ENCODE results near the gene ZMIZ2.
"Not testable (repeated sequence)": the region's sequence is repeated elsewhere in the genome, so short reads cannot be mapped to it uniquely, and the experiment has no call there.

ZMIZ2 gene, protein sequence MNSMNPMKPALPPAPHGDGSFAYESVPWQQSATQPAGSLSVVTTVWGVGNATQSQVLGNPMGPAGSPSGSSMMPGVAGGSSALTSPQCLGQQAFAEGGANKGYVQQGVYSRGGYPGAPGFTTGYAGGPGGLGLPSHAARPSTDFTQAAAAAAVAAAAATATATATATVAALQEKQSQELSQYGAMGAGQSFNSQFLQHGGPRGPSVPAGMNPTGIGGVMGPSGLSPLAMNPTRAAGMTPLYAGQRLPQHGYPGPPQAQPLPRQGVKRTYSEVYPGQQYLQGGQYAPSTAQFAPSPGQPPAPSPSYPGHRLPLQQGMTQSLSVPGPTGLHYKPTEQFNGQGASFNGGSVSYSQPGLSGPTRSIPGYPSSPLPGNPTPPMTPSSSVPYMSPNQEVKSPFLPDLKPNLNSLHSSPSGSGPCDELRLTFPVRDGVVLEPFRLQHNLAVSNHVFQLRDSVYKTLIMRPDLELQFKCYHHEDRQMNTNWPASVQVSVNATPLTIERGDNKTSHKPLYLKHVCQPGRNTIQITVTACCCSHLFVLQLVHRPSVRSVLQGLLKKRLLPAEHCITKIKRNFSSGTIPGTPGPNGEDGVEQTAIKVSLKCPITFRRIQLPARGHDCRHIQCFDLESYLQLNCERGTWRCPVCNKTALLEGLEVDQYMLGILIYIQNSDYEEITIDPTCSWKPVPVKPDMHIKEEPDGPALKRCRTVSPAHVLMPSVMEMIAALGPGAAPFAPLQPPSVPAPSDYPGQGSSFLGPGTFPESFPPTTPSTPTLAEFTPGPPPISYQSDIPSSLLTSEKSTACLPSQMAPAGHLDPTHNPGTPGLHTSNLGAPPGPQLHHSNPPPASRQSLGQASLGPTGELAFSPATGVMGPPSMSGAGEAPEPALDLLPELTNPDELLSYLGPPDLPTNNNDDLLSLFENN

DNA sequence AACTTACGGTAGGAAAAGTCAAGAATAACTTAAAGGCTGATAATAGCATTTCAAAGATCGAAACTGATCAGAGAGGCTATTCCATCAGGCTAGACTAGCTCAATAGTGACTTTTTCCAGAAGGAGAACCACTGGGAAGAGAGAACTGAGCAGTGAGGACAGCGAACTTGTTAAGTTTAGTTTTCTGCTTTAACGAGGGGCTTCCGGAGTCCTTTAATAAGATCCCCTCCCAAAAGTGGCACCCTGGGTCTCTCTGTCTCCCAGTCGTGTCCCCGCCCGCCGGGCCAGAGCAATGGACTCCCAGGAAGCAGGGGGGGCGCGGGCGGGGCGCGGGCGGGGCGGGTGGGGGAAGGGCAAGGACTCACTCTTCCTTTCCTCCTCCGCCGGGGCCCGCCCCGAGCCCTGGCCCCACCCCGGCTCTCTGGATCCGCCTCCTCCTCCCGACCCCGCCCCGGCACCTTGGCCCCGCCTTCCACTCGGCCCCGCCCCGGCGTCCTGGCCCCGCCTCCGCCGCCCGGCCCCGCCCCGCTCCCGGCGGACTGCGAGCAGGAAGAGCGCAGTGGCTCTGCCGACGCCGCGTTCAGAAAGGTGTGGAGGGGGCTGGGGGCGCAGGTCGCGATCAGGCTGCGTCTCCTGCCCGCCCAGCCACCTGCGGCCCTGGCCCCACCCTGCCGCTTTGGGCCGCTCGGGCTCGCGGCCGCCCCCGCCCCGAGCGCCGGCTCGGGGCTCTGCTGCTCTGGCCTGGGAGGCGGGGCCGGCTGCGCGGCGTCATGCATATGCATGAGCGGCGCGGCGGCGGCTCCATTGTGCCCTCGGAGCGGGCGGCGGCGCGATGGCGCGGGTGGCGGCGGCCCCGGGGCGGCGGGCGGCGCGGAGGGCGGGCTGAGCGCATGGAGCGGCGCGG lies at the start of gene ZMIZ2:
Gene ZMIZ2 (plus strand): TSS at position 803 of the 903 bp plus-strand sequence. CDS start 7,403 bp downstream, outside the sequence.
- DNase-seq: peak; percentile 86

DNA sequence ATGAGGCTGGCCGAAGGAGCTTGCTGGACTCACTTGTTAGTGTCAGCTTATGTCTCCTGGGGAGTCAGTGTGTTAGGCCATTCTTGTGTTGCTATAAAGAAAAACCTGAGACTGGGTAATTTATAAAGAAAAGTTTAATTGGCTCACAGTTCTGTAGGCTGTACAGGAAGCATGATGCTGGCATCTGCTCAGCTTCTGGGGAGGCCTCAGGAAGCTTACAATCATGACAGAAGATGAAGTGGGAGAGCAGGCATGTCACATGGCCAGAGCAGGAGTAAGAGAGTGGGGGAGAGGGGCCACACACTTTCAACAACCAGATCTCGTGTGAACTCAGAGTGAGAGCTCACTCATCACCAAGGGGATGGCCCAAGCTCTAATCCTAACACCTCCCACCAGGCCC lies 49.0 kb upstream of the ZMIZ2 start:
- DNase-seq: not testable (repeated sequence)

DNA sequence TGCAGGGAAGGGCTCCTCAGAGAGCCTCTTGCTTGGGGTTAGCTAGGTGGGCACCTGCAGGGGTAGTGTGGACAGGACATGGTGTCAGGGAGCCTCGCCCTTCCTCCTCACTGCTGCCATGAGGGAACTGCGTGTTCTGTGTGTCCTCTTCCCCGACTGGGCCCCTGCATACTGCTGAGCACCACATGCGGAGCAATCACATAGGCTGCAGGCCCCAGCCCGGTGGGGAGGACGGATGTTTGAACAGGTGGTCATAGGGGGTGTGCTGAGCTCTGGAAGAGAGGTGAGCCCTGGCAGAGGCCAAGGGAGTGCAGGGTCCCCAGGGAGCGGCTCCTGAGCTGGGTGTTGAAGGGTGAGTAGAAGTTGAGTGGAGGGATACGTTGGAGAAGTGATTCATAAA lies 48.3 kb upstream of the ZMIZ2 start:
- no peak for DNase-seq

DNA sequence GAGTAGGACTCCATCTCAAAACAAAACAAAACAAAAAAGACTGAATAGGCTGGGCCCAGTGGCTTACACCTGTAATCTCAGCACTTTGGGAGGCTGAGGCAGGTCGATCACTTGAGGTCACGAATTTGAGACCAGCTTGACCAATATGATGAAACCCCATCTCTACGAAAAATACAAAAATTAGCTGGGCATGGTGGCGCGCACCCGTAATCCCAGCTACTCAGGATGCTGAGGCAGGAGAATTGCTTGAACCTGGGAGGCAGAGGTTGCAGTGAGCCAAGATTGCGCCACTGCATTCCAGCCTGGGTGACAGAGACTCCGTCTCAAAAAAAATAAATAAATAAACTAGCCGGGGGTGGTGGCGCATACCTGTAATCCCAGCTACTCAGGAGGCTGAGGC lies 45.3 kb upstream of the ZMIZ2 start:
- DNase-seq: not testable (repeated sequence)

DNA sequence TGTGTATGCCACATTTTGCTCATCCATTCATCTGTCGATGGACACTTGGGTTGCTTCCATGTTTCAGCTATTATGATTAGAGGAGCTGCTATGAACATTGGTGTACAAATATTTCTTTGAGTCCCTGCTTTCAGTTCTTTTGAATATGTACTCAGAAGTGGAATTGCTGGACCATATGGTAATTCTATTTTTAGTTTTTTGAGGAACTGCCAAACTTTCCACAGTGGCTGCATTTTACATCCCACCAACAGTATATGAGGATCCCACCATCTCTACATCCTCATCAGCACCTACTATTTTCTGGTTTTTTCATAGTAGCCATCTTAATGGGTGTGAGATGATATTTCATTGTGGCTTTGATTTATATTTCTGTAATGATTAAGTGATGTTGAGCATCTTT lies 44.7 kb upstream of the ZMIZ2 start:
- no peak for DNase-seq

DNA sequence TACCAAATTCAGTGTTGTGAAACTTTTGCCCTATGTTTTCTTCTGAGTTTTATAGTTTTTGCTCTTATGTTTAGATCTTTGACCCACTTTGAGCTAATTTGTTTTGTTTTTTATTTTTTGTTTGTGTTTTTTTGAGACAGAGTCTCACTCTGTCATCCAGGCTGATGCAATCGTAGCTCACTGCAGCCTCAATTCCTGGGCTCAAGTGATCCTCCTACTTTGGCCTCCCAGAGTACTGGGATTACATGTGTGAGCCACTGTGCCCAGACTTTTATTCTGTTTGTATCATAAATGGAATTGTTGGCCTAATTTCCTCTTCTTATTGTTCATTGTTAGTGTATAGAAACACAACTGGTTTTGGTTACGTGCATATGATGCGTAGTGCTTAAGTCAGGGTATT lies 43.2 kb upstream of the ZMIZ2 start:
- no peak for DNase-seq

DNA sequence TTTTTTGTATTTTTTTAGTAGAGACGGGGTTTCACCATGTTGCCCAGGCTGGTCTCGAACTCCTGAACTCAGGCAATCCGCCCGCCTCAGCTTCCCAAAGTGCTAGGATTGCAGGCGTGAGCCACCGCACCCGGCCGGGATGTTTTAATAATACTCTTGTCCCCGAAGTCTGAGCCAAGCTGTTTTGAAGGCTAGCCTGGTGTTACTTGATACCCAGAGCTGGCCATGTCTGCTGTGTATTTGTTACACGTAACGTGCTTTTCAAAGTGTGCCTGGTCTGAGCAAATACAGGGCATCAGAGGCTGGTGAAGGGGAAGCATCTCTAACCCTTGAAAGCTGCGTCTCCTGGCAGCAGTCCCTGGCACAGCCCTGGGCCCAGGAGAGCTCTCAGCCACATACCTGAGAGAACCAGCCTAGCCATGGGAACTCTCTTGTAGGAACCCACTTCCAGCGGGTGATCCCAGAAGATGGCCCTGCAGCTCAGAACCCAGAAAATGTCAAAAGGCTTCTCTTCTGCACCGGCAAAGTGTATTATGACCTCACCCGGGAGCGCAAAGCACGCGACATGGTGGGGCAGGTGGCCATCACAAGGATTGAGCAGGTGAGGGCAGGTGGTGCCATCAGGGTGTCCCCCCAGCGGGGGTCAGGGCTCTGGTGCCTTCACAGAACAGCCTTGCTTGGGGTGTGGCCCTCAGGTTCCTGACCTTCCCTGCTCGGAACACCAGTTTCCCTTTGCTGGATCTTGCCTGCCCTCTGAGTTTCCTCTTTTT lies 41.7 kb upstream of the ZMIZ2 start:
- no peak for DNase-seq

DNA sequence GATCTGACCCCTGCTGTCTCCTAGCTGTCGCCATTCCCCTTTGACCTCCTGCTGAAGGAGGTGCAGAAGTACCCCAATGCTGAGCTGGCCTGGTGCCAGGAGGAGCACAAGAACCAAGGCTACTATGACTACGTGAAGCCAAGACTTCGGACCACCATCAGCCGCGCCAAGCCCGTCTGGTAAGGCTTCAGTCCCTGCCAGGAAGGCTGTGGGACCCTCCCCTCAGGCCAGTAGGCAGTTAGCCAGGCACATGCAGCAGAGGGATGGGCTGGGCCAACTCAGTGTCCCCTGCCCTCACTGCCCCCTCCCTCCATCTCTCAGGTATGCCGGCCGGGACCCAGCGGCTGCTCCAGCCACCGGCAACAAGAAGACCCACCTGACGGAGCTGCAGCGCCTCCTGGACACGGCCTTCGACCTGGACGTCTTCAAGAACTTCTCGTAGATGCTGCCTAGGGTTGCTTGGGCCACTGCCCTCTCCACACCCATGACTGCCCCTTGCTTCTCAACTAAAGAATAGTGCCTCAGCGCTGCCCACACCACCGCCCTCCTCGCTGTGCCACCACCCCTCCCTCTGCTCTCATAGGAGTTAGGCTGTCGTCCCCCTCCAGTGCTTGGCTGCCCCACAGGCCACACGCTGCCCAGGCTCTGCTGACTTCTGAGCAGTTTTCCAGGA lies 41.0 kb upstream of the ZMIZ2 start:
- DNase-seq: no peak

DNA sequence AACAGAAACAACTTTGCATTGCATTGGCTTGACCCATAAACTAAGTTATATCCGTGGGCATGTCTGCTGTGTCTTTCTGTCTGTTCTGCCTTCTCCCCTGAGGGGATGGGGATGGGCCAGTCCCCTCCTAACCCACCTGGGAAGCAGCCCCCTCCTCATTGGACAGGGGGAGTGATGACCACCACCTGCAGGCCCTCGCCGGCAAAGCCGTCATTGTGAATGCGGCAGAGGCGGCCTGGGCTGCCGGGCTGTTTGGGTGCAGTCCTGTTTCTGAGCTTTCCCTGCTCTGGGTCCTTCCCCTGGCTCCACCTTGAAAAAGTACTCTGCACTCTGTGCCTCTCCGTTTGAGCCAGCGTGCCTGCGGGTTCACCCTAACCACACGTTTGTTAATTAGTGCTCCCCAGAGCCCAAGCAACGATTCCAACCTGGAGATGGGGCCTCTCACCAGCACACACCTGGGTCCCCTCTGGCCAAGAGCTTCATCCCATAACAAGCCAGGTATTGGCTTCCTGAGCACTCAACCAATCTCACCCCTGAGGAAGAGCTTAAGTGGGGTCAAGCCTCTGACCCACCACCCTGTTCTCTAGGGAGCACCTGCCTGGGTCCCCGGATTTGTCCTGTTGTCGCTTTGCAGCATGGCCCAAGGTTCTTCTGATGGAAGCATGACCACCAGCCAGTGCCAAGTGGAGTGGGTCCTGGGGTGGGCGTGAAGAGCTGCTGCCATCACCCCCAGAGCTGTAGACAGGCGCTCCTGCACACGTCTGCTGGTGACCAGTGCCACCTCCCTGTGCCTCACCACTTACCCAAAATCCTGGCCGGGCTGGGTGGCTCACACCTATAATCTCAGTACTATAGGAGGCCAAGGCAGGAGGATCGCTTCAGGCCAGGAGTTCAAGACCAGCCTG lies 39.4 kb upstream of the ZMIZ2 start:
- no peak for DNase-seq

DNA sequence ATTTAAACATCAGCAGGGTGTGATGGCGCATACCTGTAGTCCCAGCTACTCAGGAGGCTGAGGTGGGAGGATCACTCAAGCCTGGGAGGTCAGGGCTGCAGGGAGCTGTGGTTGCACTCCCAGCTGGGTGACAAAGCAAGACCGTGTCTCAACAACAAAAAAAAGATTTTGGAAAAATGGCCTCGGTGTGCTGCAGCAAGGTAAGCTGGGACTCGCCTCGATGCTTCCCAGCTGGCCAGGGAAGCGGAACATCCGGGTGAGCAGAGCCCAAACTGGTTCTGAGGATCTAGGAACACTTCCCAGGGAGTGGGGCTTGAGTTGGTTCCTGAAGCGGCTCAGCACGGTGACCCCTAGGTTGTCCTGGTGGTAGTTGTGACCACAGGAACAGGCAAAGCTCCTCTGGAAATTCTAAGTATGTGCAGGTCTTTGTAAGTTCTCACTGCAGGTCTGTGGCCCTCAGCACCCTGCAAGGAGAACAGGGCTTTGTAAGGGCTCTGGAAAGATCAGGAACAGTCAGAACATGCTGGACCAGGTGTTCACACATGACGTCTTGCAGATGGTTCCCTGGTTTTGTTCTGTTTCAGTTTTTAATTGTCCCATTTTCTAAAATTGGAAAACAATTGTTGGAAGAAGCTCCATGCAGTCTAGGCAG lies 38.6 kb upstream of the ZMIZ2 start:
- DNase-seq: no peak

DNA sequence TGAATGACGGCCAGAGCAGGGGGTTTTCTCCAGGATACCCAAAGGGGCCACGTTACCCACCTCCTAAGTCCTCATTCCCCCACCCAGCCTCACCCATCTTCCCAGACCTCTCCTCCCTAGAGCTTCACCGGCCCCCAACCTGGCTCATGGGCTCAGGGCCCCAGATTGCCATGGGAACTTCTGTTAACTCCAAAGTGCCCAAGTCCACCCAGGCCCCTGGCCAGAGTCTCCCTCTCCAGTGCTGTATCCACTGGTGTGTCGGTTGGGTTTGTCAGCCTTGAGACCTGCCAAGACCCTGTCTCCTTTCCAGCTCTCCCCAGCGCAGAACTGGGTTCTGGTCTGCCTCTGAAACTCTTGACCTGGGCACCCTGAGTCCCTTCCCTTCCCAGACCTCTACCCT lies 37.1 kb upstream of the ZMIZ2 start:
- no peak for DNase-seq

DNA sequence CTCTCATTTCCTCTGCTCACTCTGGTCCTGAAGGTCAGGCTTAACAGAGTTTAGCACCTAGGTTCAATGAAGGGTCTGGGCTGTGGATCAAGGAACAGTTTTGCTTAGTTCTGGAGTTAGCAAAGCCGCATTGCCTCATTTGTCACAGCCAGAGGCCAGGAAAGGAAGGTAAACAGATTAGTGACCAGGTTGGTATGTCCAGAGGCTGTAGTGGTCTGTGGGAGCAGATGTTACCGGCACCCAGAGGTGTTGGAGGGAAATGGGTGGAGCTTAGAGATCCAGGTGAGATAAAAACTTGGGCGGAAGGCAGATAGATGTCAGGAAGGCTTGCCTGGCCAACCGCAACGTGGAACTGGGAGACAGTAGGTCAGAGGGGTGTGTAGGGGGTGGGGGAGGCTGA lies 36.6 kb upstream of the ZMIZ2 start:
- no peak for DNase-seq

DNA sequence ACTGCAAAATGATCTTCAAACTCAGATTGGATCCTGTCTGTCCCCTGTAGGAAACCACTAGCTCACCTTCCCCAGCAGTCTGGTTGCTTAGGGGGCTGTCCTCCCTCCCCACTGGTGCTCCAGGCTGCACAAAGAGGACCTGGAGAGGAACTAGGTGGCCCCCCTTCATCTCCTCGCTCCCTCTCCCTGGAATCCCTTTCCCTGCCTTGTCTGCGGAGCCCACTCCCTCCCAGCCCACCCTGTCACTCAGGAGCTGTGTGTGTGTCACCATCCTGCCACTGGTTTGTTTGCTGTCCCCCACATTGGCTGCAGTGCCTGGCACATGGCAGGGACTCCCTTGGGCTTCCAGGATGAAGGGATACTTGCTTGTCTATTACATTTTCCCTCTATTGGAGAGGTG lies 35.5 kb upstream of the ZMIZ2 start:
- no peak for DNase-seq

DNA sequence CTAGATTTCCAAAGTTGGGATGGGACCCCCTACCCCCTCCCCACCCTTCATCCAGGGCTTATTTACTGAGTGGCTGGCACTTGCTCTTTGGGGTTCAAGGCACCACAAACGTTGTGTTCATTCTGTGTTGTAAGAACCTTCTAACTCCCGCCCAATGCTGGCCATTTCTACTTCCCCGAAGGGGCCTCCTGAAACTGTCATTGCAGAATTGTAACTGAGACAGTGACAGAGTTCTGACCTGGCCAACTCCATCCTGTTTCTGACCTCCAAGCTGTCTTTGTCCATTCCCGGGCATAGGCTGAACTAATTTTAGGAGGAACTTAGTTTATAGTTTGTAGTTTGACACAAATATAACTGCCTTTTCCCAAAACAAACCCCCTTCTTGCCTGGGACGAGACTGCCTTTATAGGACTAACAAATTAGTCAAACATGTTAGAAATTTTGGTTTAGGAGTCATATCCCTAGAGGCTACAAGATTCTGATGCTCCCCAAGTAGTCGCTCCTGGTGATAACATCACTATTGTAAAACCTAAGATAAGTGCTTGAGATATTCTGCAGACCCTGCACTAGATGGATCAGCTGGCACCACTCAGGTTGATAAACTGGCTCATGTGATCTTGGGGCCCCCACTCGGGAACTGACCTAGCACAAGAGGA lies 34.8 kb upstream of the ZMIZ2 start:
- no peak for DNase-seq

DNA sequence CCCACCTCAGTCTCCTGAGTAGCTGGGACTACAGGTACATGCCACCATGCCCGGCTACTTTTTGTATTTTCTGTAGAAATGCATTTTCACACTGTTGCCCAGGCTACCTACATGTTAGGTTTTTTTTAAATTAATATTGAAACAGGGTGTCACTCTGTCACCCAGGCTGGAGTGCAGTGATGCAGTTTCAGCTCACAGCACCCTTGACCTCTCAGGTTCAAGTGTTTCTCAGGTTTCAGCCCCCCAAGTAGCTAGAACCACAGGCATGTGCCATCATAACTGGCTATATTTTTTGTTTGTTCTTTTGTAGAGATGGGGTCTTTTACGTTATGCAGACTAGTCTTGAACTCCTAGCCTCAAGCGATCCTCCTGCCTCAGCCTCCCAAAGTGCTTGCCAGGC lies 32.4 kb upstream of the ZMIZ2 start:
- DNase-seq: no peak

DNA sequence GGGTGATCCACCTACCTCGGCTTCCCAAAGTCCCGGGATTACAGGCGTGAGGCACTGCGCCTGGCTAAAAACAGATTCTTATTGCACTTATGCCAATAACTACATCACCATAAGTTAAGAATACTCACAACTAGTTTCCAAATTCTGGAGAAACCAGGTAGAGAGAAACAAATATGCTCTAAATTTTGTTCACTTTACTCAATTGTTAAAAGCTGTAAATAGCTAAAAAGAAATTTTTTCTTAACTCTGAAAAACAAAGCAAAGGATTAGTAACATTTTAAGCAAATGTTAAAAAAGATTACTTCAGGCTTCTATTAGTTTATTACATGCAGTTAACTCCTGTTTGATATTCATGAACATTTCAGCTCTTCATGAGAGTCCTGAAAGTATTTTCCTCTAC lies 28.3 kb upstream of the ZMIZ2 start:
- DNase-seq: no peak

DNA sequence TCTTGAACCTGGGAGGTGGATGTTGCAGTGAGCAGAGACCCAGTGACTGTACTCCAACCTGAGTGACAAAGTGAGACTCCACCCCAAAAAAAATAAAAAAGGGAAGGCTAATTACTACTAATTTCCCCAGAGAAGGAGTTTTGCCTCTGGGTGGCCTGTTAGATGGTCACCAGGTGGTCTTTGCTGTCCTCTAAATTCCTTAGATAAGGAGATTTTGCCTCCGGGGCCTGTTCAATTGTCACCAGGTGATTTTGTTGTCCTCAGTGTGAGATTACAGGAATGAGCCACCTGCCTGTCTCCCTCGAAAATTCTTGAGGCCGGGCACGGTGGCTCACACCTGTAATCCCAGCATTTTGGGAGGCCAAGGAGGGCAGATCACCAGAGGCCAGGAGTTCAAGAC lies 24.4 kb upstream of the ZMIZ2 start:
- DNase-seq: no peak

DNA sequence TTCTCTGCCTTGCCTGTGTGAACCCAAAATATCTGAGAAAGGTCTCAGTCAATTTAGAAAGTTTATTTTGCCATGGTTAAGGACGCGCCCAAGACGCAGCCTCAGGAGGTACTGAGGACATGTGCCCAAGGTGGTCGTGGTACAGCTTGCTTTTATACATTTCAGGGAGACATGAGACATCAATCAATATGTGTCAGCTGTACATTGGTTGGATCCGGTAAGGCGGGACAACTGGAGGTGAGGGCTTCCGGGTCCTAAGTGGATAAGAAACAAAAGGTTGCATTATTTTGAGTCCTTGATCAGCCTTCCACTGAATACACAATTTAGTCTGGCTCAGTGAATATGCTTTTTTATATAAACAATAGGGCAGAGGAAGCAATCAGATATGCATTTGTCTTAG lies 22.4 kb upstream of the ZMIZ2 start:
- not testable (repeated sequence) for DNase-seq

Data from activated effector memory CD4-positive, alpha-beta T cell treated with Interleukin-2 at 50 U/mL for 16 hours (primary cell).